ENCODE data around the gene SMIM36.

- TF ChIP-seq RAD21 (IDR thresholded peaks at IDR 0.05; ENCODE audit: low read depth): no peak
- TF ChIP-seq YY1 (IDR thresholded peaks at IDR 0.05; ENCODE audit: low read depth): no peak
Observed at GRCh38 chr17:55420776-55421178, 90.5 kb downstream of the SMIM36 start.
